Measurements from ENCODE around the gene MFAP3.

MFAP3 gene

DNA sequence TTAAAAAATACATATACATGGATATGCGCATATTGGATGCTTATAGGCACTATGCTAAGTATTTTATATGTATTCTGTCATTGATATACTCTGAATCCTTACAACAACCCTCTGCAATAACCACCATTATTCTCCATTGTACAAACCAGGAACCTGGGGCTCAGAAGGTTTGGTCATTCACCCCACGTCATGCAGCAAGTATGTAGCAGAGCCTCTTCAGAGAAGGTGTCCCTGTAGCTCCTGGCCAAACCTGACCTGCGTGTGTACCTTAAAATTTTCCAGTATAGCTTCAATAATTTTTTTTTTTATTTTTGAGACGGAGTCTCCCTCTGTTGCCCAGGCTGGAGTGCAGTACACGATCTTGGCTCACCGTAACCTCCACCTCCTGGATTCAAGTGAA is 51.9 kb downstream of the MFAP3 start:
- DNase-seq (ENCODE audit: low read depth in 1 of 2, low spot score in 1 of 2): no peak

DNA sequence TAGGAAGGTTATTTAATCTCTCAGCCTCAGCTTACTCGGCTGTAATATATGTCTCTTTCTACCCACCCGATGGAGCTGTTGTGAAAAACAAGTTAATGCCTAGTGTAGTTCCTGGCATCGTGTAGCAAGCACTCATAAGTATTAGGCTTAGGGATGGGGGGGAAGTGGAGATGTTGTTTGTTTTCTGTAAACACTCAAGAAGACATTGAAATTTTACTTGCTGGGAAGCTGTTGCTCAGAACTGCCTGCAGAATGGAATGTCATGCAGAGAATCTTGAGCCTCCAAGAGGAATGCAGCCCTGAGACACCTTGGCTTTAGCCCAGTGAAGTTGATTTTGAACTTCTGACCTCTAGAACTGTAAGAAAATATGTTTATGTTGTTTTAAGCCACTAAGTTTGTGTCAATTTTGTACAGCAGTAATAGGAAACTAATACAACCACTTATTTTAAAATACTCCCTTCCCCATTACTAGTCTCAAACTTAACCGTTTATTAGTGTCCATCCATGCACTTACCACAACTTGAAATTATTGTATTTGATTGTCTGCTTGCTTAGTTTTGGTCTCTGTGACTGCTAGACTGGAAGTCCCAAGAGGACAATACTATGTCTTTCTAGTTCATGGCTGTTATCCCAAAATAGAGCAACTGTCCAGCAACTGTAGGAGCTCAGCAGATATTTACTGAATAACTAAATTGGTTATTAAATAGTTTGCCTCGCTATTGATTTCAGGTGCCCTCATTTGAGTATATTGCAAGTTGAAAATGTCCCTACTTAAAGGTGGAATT is 53.8 kb downstream of the MFAP3 start:
- no peak for DNase-seq (ENCODE audit: low read depth in 1 of 2, low spot score in 1 of 2)

DNA sequence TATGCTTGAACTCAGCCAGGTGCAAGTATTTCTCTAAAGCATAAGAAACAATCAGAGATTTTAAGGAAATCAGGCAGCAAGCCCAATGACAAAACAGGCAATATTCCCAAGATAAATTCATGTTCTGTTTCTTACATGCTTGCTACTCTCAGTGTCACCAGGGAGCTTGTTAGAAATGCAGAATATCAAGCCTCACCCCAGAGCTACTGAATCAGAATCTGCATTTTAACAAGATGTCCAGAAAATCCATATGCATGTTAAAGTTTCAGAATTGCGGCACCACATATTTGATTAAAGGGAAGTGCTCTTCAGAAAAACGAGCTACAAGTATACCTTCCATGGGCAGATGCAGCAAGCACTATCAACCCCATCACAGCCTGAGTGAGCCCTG is 54.4 kb downstream of the MFAP3 start:
- DNase-seq (ENCODE audit: low read depth in 1 of 2, low spot score in 1 of 2): no peak

DNA sequence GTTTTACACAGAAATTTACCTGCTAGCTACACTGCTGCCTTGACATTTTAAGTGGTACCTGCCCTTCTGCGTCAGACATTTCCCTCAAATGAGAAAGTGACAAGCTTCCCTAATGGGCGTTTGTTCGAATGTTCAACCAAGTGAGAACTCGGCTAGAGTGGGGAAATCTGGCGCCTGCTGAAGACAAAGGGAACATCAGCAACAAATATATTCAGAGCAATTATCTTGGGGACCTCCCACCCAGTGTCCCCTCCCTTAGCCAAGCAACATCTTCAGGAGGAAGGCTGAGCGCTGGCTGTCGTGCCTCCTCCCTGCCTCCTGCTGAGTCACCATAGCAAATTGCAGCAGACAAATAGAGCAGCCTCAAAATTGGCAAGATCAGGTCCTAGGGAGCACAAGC is 57.1 kb downstream of the MFAP3 start:
- DNase-seq (ENCODE audit: low read depth in 1 of 2, low spot score in 1 of 2): no peak

GRCh38 chr5:154097031-154097430 is 58.3 kb downstream of the MFAP3 start:
- DNase-seq (ENCODE audit: low read depth in 1 of 2, low spot score in 1 of 2): no peak

DNA sequence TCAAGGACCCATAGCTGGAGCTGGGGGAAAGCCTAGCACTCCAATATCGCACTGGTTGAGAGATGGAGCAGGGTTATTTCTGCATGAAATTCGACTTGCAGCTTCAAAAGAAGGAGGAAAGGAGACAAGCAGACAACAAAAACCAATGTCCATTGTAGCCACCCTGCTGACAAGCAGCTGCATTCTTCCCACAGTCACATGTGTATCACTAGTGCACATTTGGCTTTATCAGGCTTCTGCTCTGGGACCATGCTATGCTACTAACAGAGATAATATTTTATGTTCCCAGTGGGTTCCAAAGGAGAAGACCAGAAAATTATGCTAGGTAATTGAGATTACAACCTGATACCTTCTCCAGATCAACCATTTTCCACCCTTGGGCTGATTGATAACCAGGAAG is 59.7 kb downstream of the MFAP3 start:
- DNase-seq (ENCODE audit: low read depth in 1 of 2, low spot score in 1 of 2): no peak

GRCh38 chr5:154101184-154101583 is 62.4 kb downstream of the MFAP3 start:
- DNase-seq (ENCODE audit: low read depth in 1 of 2, low spot score in 1 of 2): no peak

DNA sequence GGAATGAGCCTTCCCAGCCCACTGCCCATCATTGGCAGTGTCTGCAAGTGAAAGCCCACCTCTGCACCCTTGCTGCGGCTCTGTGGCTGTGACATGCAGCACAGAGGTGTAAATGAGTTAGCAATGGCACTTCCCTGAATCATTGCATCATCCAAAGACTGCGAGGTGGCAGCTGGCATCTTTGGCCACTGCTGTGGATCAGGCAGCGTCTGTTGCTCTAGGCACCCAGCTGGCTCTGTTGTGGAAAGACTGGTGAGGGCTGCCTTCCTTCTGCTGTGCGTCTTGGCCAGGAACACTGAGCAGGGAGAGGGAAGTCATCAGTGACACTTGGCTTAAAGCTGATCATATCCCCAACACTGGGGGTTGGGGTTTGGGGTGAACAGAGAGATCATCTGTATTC is 64.5 kb downstream of the MFAP3 start:
- no peak for DNase-seq (ENCODE audit: low read depth in 1 of 2, low spot score in 1 of 2)
